ENCODE results near the gene PCYT2.

DNA sequence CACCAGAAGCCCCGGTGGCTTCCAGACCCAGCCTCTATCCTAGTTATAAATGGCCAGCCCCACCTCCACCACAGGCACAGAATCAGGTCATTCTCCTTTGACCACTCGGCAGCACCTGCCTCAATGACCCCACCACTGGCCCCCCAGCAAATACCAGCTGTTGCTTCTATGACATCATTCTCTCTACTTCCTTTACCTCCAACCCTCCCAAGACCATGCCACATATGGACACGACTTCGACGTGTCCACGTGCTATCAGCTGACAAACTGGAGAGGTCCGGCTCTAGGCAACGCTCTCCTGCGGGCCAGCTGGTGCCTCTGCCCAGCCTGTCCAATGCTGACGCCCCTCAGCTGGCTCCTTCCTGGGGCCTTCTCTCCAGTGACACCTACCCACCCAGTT, 25.7 kb downstream of the PCYT2 start:
- TF ChIP-seq POLR2A (IDR thresholded peaks at IDR 0.05; ENCODE audit: low read depth, low read length) (no peak), POLR2AphosphoS5 (IDR thresholded peaks at IDR 0.05; ENCODE audit: insufficient read depth, low read depth, low read length) (no peak), FOS (IDR thresholded peaks at IDR 0.05; ENCODE audit: borderline replicate concordance, insufficient read depth, low read length) (no peak)
- TF ChIP-seq, protein P1, sequence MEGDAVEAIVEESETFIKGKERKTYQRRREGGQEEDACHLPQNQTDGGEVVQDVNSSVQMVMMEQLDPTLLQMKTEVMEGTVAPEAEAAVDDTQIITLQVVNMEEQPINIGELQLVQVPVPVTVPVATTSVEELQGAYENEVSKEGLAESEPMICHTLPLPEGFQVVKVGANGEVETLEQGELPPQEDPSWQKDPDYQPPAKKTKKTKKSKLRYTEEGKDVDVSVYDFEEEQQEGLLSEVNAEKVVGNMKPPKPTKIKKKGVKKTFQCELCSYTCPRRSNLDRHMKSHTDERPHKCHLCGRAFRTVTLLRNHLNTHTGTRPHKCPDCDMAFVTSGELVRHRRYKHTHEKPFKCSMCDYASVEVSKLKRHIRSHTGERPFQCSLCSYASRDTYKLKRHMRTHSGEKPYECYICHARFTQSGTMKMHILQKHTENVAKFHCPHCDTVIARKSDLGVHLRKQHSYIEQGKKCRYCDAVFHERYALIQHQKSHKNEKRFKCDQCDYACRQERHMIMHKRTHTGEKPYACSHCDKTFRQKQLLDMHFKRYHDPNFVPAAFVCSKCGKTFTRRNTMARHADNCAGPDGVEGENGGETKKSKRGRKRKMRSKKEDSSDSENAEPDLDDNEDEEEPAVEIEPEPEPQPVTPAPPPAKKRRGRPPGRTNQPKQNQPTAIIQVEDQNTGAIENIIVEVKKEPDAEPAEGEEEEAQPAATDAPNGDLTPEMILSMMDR (IDR thresholded peaks at IDR 0.05; ENCODE audit: extremely low read depth in 1 of 2, insufficient read depth in 1 of 2, low read depth in 1 of 2, low read length in 2 of 2), result no peak

Measured in endothelial cell of umbilical vein (primary cell).